NT2/D1 (cell line): Measurements from ENCODE around the gene USP6NL.

Source experiments
- SUZ12 ChIP-seq: IDR thresholded peaks from 2 replicates; pipeline ENCODE4 v1.6.1; 2011; ENCODE audit not compliant: insufficient read length, insufficient read depth; ENCODE audit errors: extremely low read depth
- YY1 ChIP-seq: IDR thresholded peaks from 2 replicates; pipeline ENCODE4 v1.6.1; 2011; ENCODE audit not compliant: insufficient read length, insufficient read depth

DNA sequence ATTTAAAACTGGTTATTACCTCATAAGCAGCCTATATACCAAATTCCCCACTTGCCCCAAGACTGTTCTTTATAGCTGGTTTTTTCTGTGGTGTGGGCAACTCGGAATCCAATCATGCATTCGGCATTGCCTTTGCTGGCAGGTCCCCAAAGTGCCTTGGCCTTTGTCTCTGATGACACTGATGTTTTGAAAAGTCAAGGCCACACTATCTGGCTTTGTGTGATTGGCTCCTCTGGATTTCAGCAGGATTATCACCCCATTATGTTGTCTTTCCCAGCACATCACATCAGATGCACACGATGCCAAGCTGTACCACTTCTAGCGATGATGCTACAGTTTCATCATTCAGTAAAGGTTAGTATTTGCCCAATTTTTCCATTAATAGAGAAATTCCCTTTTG, 97.7 kb downstream of the USP6NL start:
- no peak for TF ChIP-seq YY1
- no peak for TF ChIP-seq SUZ12
